DOHH2 (cell line): ENCODE measurements around the gene IQCM.

Experiments used
- H3F3A ChIP-seq: fragments of 200-600 bp; sonication (generic), shearing (Covaris generic); 2 replicates; pipeline ENCODE4 v1.6.0; 2016; ENCODE audit warnings: antibody characterized with exemption, mild to moderate bottlenecking; ENCODE audit not compliant: control insufficient read depth, insufficient read depth
- H3K27ac ChIP-seq: fragments of 200-600 bp; sonication (generic); 2 replicates; pipeline ENCODE4 v1.5.1; 2014; ENCODE audit warnings: low read depth, mild to moderate bottlenecking, low read length, moderate library complexity
- H3K27me3 ChIP-seq: fragments of 200-600 bp; sonication (generic); 2 replicates; pipeline ENCODE4 v1.6.1; 2014; ENCODE audit warnings: mild to moderate bottlenecking, low read length, mixed read lengths; ENCODE audit not compliant: control insufficient read depth
- H3K36me3 ChIP-seq: fragments of 200-600 bp; sonication (generic); 2 replicates; pipeline ENCODE4 v1.6.1; 2014; ENCODE audit warnings: mild to moderate bottlenecking, low read length, moderate library complexity, mixed read lengths; ENCODE audit not compliant: control insufficient read depth
- H3K4me1 ChIP-seq: fragments of 200-600 bp; sonication (generic); 2 replicates; pipeline ENCODE4 v1.6.1; 2014; ENCODE audit warnings: mild to moderate bottlenecking, low read length, mixed read lengths; ENCODE audit not compliant: control insufficient read depth
- H3K4me2 ChIP-seq: fragments of 200-600 bp; sonication (generic); 2 replicates; pipeline ENCODE4 v1.6.0; 2014; ENCODE audit warnings: mild to moderate bottlenecking, low read length, moderate library complexity
- H3K4me3 ChIP-seq: fragments of 200-600 bp; sonication (generic); 2 replicates; pipeline ENCODE4 v1.5.1; 2014; ENCODE audit warnings: mild to moderate bottlenecking, low read length, mixed read lengths
- H3K79me2 ChIP-seq: fragments of 200-600 bp; sonication (generic); 2 replicates; pipeline ENCODE4 v1.6.1; 2014; ENCODE audit warnings: mild to moderate bottlenecking, low read length, mixed read lengths; ENCODE audit not compliant: control insufficient read depth
- H3K9me2 ChIP-seq: fragments of 200-600 bp; sonication (generic); replicated peaks from 2 replicates; pipeline ENCODE4 v1.6.1; 2014; ENCODE audit warnings: mild to moderate bottlenecking, low read length, mixed read lengths; ENCODE audit not compliant: control insufficient read depth
- H3K9me3 ChIP-seq: fragments of 200-600 bp; sonication (generic); 2 replicates; pipeline ENCODE4 v1.6.1; 2014; ENCODE audit warnings: antibody characterized with exemption, low read length, mixed read lengths; ENCODE audit not compliant: control insufficient read depth, insufficient read depth
- H4K20me1 ChIP-seq: fragments of 200-600 bp; sonication (generic); 2 replicates; pipeline ENCODE4 v1.6.0; 2014; ENCODE audit warnings: low read depth, mild to moderate bottlenecking, antibody characterized with exemption, low read length, moderate library complexity; ENCODE audit not compliant: control insufficient read depth, insufficient read depth
- EZH2phosphoT487 ChIP-seq: fragments of 200-600 bp; sonication (generic); IDR thresholded peaks from 2 replicates; pipeline ENCODE4 v1.6.1; 2017; ENCODE audit warnings: borderline replicate concordance, mild to moderate bottlenecking, antibody characterized with exemption, low read length, moderate library complexity, mixed read lengths
- TF ChIP-seq, protein P1 (sequence below): fragments of 200-600 bp; sonication (generic); IDR thresholded peaks from one replicate; pipeline ENCODE4 v1.5.1; 2014; ENCODE audit warnings: antibody characterized with exemption, mild to moderate bottlenecking, low read depth, low read length; ENCODE audit not compliant: poor library complexity, severe bottlenecking

Gene IQCM

DNA sequence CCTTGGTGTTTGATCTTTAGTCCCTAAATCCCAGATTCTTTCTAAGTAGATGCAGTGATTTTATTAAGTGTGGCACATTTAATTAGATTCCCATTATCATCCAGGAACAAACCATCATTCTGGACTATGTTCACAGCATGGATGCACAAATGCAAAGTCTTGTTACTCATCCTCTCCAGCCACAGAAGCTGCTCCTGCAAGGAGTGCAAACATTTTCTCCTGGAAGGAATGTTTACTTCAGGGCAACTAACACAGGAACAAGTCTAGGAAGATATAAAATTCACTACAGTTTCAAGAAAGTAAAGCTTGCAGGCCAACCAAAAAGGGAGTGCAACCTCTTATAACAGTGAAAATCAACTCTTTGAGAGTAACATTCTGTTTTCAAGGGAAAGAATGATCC lies 106.0 kb downstream of the IQCM start:
- H3K4me2 ChIP-seq, result no peak overlapping the region
- H3F3A ChIP-seq, result no peaks in the 10 kb centered on the region
- no peak for TF ChIP-seq EZH2phosphoT487
- TF ChIP-seq, protein P1, sequence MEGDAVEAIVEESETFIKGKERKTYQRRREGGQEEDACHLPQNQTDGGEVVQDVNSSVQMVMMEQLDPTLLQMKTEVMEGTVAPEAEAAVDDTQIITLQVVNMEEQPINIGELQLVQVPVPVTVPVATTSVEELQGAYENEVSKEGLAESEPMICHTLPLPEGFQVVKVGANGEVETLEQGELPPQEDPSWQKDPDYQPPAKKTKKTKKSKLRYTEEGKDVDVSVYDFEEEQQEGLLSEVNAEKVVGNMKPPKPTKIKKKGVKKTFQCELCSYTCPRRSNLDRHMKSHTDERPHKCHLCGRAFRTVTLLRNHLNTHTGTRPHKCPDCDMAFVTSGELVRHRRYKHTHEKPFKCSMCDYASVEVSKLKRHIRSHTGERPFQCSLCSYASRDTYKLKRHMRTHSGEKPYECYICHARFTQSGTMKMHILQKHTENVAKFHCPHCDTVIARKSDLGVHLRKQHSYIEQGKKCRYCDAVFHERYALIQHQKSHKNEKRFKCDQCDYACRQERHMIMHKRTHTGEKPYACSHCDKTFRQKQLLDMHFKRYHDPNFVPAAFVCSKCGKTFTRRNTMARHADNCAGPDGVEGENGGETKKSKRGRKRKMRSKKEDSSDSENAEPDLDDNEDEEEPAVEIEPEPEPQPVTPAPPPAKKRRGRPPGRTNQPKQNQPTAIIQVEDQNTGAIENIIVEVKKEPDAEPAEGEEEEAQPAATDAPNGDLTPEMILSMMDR, result no peak
- no peaks in the 10 kb centered on the region for H3K79me2 ChIP-seq
- H3K36me3 ChIP-seq, result no peaks in the 10 kb centered on the region
- no peaks in the 10 kb centered on the region for H3K9me2 ChIP-seq
- H3K27ac ChIP-seq, result no peak overlapping the region
- H3K4me3 ChIP-seq, result no peak overlapping the region
- H3K9me3 ChIP-seq, result no peaks in the 10 kb centered on the region
- H3K27me3 ChIP-seq, result no peaks in the 10 kb centered on the region
- H3K4me1 ChIP-seq, result no peaks in the 10 kb centered on the region
- no peaks in the 10 kb centered on the region for H4K20me1 ChIP-seq

DNA sequence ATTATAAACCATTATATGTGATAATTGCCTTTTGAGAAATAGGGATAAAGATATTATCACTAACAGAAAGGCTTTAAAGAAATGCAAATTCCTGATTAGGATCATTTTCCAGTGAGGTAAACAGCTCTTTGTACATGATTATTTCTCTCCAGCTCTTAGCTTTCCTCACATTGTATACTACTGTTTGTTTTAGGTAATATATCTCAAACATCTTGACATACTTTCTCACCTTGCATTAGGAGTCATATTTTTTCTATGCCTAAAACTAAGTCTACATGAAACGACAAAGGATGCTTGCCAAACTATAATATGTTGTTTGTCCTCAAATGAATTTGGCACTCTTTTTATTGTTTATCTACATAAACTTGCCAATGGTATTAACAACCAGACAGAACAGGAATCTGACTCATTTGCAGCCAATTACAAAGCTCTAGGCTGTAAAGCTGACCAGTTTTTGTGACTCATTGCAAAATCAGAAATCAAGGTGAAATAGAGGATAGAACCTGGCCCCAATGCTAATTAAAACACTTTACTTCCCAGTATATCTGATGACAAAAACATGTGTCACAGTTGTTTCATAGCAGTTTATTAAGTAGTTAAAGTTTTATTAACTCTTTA lies 107.0 kb downstream of the IQCM start:
- Histone ChIP-seq H3K27ac (no peak overlapping the region), H3K27me3 (no peaks in the 10 kb centered on the region), H3K36me3 (no peaks in the 10 kb centered on the region), H3F3A (no peaks in the 10 kb centered on the region), H4K20me1 (no peaks in the 10 kb centered on the region), H3K4me3 (no peak overlapping the region), H3K4me2 (no peak overlapping the region), H3K9me3 (no peaks in the 10 kb centered on the region), H3K4me1 (no peaks in the 10 kb centered on the region), H3K79me2 (no peaks in the 10 kb centered on the region), H3K9me2 (no peaks in the 10 kb centered on the region)
- TF ChIP-seq, protein P1, result no peak
- TF ChIP-seq EZH2phosphoT487, result no peak

DNA sequence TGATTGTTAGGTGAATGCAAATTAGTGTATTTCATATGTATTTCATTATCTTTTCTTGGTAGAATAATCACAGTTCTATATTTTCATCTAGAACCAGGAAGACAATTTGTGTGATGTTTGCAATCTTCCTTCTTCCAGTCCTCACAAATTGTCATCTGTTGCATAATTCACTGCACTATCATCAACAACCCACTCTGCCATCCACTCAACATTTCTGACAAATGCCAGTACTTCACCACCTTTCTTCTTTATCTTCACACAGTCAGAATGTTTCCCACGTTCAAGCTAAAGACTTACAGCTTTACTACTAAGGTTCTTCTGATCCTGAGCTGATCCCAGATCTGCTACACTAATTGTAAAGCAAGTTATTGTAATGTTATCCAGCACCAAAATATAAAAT lies 107.8 kb downstream of the IQCM start:
- Histone ChIP-seq H4K20me1 (no peaks in the 10 kb centered on the region), H3K4me3 (no peak overlapping the region), H3K27me3 (no peaks in the 10 kb centered on the region), H3K9me3 (no peaks in the 10 kb centered on the region), H3K9me2 (no peaks in the 10 kb centered on the region), H3F3A (no peaks in the 10 kb centered on the region), H3K4me2 (no peak overlapping the region), H3K36me3 (no peaks in the 10 kb centered on the region), H3K79me2 (no peaks in the 10 kb centered on the region), H3K4me1 (no peaks in the 10 kb centered on the region), H3K27ac (no peak overlapping the region)
- no peak for TF ChIP-seq EZH2phosphoT487
- TF ChIP-seq, protein P1, result no peak
